NCI-H748 treated with DMSO at 0.1 percent for 48 hours (cell line): Measurements from ENCODE around the gene FAM222A.
A peak's percentile ranks its signal among the peaks of the same experiment; 100 is the strongest.

Experiments
- DNase-seq: peaks from one replicate; lab custom pipeline; 2025; lab: John Stamatoyannopoulos, UW

Gene FAM222A

DNA sequence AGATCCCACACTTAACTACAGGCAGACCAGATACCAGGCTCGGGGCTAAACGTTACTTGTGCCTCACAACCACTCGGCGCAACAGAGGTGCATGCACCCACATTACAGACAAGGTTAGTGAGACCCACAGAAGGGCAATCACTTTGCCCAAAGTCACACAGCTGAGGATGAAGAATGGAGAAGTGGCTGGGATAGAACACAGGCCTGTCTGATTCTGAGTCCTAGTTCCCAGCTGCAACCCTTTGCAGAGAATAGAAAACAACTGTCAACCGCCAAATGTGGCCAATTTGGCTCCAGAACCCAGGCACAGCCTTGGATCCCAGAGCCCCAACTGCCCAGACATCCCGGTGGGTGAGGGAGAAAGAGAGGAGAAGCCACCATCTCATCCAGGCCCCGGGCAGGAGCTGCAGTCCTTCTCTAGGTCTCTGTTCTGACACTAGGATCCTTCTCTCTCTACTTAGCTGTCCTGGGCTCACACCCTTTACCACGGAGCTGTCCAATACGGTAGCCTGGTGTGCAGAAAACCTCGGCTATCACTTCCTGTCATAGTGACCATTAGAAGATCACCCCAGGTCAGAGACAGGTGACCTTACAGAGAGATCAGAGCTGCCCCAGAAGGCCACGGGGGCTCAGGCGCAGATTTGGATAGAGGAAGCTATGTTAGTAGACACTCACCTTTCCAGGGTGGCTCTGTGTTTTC is 59.1 kb downstream of the FAM222A start:
- no peak for DNase-seq

DNA sequence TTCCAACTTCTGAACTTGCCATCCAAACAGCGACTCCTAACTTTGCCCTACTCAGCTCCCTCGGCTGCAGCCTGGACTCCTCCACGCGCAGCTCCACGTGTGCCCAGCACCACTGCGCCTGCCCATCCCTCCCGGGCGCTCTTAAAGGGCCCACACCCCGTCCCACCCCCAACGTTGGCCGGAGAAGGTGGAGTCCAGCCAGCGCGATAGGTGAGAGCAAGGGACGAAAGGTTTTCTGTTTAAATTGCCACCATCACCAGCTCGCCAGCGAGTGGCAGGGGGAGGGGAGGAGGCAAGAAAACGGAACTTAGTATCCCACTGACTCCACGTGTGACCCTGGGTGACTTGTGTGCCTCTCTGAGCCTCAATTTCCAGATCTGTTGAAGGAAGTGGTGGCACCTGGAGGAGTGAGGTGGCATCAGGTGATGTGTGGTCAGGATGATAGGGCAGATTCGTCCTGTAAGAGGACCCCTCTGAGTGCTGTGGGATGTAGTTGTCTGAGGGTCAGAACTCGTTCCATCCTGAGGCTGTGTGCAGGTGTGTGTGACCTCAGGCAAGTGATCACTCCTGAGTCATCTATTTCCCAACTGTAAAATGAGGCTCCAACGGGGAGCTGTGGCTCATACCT is 59.9 kb downstream of the FAM222A start:
- DNase-seq, result no peak

DNA sequence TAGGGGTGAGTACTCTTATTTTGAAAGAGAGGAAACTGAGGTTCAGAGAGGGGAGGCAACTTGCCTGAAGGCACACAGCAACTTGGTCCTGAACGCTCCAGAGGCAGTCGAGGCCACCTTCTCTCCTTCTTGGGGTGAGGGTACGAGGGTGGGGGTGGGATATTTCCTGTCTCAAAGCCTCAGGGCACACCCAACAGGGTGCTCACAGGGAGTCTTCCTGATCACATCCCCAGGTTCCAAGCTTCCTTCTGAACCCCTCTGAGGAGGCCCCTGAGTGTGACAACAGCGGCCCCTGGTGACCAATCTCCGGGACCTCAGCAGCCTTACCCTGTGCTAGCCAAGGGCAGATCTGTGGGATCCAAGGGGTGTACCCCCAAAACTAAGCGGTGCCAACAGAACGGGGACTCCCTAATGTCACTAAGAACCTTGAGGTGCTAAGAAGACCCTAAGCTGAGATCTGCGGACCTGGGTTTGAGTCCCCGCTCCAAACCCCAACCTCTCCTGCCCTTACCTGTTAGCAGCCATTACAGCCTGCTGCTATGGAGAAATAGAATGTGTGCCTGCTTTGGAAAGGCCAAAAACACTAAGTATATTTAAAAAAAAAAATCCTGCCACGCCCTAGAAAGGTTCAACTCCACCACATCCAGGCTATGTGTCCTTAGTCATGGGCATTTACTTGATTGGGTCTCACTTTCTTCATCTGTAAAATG is 61.7 kb downstream of the FAM222A start:
- DNase-seq, result peak; percentile 6

DNA sequence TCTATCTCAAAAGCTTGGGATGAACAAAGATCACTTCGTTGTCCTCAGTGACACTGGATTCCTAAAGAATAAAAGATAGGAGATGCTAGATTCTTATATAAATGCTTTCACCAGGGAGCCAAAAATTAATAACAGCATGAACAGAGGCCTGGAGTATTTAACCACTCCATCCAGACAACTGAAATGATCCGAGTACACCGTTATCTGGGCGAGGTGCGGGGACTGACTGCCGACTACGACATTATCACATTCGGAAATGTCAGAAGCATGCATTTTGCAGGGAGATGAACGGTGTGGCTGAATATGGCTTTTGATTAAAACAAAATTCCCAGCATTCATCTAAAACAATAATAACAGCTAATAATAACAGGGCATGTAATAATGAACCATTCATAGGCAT is 63.0 kb downstream of the FAM222A start:
- no peak for DNase-seq

DNA sequence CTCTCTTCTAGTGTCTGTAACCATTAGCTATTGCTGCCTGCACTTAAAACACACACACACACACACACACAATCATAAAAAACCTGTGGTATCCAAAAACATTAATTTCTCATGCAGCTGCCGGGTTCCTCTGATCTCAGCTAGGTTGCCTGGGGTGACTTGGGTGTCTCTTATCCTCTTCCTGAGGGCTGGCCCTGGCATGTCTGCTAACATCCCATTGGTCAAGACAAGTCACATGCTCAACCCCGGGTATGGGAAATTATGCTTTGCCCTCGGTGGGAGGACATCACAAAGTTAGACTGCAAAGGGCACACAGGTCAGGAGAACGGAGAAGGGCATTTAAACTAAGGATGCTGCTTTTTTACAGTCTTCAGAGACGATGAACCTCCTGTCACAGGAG is 63.9 kb downstream of the FAM222A start:
- DNase-seq, result no peak

DNA sequence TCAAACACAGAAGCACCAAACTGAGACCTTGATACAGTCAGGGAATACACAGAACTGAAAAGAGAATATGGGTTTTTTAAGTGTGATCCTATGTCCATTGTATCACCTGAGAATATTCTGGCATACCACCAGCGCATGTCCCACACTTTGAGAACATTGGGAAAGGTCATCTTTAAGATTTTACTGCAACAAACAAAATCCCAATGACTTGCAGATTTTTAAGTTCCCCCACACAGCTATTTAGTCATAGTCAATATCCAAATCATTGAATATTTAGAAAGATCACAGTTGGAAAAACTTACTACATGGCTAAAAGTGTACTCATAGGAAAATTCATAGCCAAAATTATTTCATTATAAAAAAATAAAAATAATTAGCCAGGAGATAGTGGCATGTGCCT is 65.1 kb downstream of the FAM222A start:
- DNase-seq, result no peak

DNA sequence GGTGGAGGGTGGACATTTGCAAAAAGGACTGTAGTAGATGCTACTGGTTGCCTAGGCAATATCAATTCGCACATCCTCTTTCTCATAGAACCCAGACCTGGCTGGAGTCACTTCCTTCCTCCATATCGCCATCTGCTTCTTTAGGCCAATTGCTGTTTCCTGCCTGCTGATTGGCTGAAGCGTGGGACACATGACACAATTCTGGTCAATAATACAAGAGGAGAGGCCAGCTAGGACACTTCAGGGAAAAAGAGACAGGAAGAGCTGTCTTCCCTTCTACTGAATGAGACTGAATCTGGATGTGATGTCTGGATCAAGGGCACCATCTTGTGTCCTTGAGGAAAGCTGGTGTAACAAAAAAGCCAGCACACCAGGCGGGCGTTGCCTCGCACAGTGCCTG is 65.8 kb downstream of the FAM222A start:
- no peak for DNase-seq

DNA sequence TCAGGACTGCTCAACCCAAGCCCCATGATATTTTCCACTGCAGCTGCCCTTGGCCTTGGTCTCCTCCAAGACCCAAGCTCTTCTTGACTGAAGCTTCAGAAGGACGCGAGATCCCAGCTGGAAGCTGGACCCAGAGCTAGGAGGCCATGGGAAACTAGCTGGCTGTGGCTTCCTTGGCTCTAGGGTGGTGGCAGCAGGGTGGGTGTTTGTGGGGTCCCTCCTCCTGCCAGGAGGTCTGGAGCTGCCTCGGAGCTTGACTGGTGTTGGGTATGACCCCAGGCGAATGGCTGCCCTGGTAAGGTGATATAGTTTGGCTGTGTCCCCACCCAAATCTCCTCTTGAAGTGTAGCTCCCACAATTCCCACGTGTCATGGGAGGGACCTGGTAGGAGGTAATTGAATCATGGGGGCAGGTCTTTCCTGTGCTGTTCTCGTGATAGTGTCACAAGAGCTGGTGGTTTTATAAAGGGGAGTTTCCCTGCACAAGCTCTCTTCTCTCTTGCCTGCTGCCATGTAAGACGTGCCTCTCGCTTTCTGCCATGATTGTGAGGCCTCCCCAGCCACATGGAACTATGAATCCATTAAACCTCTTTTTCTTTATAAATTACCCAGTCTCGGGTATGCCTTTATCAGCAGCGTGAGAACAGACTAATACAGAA is 68.2 kb downstream of the FAM222A start:
- no peak for DNase-seq

DNA sequence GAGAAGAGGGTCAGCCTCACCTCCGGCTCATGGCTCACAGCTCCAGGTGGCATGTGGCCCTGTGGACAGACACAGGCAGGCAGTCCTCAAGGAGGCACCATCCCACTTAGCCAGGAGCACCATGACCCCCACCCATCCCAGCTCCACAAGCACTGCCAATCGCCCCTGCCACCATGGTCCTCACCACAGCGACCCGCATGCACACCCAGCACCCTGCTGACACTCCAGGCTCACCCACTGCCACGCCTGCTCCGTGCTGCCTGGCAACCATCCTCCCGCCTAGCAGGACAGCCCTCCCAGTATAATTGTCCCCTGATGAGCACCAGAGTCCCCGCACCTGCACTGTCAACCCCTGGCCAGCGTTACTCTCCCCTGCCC is 68.7 kb downstream of the FAM222A start:
- no peak for DNase-seq

DNA sequence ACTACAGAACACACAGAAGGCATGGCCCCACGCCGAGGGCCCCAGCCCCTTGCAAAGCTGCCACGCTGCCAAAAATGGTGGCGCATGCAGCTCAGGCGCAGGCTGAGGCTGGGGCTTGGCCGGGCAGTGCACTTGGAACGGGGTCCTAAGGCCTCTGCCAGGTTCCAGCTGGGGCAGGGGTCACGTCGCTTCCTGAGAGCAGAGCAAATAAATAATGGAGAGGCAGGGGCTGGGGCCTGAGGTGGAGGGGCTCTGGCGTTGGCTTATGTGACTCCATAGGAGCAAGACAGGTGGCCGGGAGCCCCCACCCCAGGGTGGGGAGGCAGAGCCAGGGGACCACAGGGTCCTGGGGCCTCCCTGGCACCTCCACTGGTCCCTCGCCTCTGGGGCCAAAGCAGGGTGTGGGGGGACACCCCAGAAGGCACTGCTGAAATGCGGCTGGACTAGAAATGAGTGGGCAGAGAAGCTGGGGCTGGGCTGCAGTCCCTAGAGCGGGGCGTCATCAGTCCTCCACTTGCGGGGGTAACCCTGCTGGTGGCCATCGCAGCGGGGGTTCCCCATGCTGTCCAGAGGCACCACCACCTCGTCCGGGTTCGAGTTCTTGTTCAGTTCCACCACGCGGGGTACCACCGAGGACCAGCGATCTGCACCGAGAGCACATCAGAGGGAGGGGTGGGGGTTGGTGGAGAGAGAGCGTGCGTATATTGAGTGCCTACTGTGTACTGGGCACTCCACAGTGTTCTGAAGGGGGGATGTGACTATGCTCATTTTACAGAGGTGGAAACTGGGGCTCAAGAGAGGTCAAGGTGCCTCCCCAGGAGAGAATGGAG is 69.7 kb downstream of the FAM222A start:
- no peak for DNase-seq

DNA sequence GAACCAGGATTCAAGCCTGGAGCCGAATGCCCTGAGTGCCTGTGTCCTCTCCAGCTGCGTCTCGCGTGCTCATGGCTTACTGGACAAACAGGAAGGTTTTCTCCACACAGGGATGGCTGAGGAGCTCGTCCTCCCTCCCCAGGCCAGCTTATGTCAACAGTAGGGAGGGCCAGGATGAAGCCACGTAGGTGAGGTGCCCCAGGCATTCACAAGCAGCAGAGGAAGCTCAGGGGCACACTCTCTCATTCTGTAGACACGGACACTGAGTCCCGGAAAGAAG is 70.3 kb downstream of the FAM222A start:
- DNase-seq, result no peak

DNA sequence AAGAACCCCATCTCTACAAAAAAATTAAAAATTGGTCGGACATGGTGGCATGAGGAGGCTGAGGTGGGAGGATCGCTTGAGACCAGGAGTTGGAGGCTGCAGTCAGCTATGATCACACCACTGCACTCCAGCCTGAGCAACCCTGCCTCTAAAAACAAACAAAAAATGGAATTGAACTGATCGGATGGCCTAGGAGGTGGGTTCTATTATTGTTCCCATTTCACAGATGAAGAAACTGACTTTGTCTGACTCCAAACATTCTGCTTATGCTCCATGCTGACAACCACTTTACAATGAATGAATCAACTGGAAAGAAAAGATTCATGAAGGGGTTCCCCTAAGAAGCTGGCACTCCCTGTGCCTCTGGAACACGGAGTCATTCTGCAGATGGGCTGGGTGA is 72.2 kb downstream of the FAM222A start:
- no peak for DNase-seq

DNA sequence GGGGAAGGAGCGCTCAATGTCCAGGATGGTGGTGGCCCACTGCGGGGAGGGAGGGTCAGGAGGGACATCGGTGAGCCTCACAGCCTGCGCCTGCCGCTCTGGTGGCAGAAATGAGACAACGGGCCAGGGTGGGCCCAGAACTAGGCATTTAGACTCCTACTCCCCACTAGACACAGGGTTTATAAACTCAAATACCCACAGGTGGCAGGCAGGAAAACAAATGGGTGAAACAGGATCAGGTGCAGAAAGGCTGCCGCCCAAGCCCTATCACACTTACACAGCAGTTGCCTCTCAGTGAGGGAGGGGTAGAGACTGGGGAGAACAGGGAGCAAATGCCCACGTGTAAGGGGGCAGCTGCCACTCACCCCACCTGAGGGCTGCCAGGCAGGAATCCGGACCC is 73.2 kb downstream of the FAM222A start:
- DNase-seq, result no peak

DNA sequence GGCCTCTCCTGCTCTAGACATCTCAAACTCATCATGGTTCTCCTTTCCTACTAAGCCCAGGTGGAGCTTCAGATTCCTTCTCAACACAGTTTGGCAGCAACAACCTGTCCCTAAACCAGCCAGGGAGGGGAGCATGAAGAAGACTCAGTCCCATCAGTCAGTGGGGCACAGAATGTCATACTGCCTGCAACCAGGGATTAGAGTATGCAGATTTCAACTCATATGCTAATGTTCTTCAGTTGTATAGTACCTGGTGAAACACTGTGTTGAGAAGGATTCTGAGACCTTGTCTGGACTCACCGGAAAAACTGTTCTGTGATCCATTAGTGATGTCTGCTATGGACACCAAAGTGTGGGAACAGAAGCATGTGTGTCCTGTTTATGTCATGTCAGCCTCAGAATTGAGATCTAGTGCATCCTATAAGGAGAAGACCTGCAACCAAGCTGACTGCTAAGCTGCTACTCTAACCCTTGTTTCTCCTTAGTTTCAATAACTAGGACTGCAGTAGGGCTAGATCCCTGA is 76.0 kb downstream of the FAM222A start:
- DNase-seq, result no peak

DNA sequence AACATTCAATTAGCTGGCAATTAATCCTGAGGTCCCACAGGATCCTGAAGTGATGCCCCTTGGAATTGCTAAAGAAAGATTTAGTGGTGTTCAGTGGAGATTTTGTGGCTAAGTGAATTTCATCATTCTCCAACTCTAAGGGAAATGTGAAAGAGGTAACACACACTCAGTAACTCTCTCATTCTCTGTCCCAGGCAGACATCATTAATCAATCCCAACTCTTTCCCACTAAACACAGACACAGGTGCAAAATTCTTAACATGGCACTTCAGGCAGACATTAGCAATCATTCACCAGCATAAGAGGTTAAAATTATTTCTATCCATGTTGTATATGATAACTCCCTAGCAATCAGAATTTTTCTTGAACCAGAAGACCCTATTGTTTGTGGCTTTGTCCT is 79.4 kb downstream of the FAM222A start:
- DNase-seq, result no peak

DNA sequence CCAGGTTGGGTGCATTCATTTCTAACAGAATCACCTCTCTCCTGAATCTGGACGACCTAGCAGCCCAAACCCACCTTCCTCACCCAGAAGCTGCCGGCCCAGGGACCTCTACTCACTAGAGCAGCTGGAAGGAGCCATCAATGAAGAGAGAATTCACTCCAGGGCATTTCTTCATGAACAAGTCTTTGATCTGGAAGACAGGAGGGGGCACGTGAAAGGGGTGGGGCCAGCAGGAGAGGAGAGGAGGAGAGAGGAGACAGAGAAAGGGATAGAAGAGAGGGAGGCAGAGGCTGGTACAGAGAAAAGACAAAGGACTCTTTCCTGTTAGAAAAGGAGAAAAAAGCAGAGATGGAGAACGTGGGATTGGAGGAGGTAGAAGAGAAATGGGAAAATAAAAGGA is 79.8 kb downstream of the FAM222A start:
- DNase-seq, result no peak

DNA sequence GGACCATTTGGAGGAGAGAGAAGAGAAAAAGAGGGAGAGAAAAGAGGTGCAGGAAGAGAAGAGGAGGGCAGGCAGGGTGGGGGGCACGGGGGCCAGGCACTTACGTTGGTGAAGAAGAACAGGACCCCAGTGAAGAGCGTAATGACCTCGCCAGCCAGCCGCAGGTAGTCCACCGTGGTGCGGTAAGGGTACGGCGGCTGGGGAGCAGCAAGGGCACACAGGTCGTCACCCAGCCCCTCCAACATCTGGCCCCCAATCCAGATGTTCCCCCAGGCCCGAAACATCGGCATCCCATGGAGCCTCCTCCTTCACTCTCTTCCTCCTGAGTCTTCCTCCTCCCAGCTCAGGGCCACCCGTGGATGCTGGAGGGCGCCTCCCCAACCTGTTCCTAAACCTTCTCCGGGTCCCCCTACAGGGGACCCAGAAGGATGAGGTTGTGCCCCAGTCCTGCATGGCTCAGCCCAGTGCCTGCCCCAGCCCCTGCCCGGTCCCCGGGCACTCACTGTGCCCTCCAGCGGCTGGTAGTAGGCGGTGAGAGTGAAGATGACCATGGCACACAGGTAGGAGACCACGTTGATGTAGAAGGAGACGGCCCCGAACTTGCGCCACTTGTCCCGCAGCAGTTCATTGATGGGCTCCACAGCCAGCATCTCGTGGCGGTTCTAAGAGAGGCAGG is 80.3 kb downstream of the FAM222A start:
- no peak for DNase-seq

DNA sequence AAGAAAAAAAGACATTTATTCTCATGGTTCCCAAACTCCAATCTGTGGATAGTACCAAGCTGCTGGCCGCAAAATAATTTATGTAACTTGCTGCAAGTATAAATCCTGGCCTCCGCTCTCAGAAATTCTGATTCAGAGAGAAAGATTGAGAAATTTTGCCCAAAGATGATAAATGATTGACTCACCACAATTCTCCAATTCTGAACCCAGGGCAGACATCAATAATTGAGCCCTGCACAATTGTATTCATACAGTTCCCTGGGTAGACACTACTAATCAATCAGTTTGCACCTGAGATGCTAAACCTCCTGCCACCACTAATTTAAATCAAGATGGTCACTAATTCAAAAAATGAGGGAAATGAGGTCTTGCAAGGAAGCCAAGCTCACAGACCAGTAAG is 81.4 kb downstream of the FAM222A start:
- no peak for DNase-seq

DNA sequence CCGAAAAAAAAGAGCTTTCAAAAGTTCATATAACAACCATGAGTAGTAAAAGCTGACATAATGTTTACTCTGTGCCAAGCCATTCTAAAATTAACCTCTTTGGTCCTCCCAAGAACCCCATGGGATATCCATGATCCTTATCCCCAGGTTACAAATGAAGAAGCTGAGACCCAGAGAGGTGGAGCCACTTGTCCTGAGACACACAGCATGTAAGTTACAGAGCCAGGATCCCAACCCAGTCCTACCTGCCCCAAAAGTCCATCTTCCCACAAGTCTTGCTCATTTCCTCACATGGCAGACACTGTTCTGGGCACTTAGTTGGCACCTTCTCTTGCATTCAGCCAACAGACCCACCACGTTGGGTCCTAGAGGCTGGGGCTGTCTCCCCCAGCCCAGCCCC is 82.4 kb downstream of the FAM222A start:
- no peak for DNase-seq

DNA sequence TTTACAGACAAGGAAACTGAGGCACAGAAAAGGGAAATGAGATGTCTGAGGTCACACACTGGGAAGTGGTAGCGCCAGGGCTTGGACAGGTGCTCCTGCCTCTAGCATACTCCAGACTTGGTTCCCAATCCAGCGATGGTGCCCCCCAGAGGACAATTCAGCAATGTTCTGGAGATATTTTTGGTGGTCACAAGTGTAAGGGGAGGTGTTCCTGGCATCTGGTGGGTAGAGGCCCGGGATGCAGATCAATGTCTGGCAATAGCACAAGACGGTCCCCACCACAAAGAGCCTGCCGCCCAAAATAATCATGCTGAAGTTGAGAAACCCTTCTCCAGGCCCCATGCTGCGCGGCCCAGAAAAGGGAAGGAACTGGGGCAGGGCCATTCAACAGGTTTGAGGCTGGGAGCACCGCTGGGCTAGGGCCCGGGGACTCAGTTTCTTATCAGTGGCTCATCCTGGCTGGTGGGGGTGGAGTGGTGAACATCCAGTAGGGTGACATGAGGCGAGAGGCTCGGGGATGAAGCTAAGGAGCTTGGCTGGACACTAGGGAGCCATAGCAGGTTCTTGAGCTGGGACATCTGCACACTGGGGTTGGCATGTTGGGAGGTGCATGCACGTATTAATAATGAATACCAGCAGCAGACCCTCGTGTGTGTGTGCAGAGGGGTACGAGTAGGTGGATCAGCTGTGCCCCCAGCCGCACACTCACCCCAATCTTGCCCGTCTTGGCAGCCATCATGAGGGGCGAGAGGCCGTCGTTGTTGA is 84.5 kb downstream of the FAM222A start:
- DNase-seq, result no peak

DNA sequence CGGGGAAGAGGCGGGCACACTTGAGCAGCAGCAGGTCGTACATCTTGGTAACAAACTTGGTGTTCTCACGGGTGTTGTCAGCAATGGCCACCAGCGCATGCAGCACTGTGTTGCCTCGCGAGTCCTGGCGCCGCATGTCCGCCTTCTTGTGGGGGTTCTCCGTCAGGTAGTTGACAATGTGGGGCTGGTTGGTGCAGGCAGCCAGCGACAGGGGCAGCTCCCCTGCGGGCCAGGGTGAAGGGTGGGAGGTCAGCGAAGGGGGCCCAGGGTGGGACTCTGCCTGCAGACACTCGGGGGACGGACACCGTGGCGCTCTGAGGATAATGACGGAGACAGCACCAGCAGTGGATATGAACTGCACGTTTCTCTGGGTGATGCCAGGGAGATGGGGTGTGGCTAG is 85.1 kb downstream of the FAM222A start:
- no peak for DNase-seq
